NT2/D1 (cell line): ENCODE data around the gene ADCY10.

ENCODE experiments used
- SUZ12 ChIP-seq: IDR thresholded peaks from 2 replicates; pipeline ENCODE4 v1.6.1; 2011; ENCODE audit not compliant: insufficient read length, insufficient read depth; ENCODE audit errors: extremely low read depth
- YY1 ChIP-seq: IDR thresholded peaks from 2 replicates; pipeline ENCODE4 v1.6.1; 2011; ENCODE audit not compliant: insufficient read length, insufficient read depth
- ZNF274 ChIP-seq: IDR thresholded peaks from 2 replicates; pipeline ENCODE4 v1.6.1; 2011; ENCODE audit warnings: mild to moderate bottlenecking, low read depth, low read length

DNA sequence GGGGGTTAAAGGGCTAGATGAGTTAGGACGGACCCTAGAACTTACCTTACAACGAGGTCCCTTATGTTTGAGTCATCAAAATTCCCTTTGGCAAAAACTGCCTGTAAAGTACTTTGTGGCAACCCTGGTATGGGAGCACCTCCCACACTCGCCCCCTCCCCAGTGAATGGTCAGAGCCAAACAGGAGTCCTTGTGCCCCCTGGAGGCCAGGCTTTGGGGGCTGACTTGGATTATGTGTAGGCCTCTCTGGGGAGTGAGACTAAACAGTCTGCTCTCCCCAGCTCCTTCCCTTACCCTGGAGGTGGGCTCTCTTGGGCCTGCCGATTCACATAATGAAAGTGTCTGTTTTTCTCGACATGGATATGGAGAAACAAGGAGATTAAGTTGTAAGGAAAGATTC lies 81.2 kb downstream of the ADCY10 start:
- TF ChIP-seq ZNF274 (no peak), SUZ12 (no peak), YY1 (no peak)
